Endothelial cell (in vitro differentiated cells): ENCODE results near the gene NPS. TPM values are rescaled to one million over a fixed set of nuclear protein-coding genes. Genes with fewer than 3 reads are reported as not detected.

ENCODE experiments used
- DNase-seq: peaks from one replicate; pipeline ENCODE4 v3.0.0; 2021; ENCODE audit warnings: low spot score
- H3K27ac Mint-ChIP-seq: one replicate; pipeline ENCODE4 v1.8.0; 2021; ENCODE audit warnings: mixed read lengths, inconsistent platforms; ENCODE audit not compliant: unreplicated experiment
- H3K27me3 Mint-ChIP-seq: one replicate; pipeline ENCODE4 v1.8.0; 2021; ENCODE audit warnings: mild to moderate bottlenecking, moderate library complexity, mixed read lengths, inconsistent platforms; ENCODE audit not compliant: unreplicated experiment
- H3K36me3 Mint-ChIP-seq: one replicate; pipeline ENCODE4 v1.8.0; 2021; ENCODE audit warnings: mild to moderate bottlenecking, low read depth, mixed read lengths, inconsistent platforms; ENCODE audit not compliant: unreplicated experiment
- H3K4me1 Mint-ChIP-seq: one replicate; pipeline ENCODE4 v1.8.0; 2021; ENCODE audit warnings: mild to moderate bottlenecking, mixed read lengths, inconsistent platforms; ENCODE audit not compliant: unreplicated experiment
- H3K4me3 Mint-ChIP-seq: one replicate; pipeline ENCODE4 v1.8.0; 2021; ENCODE audit warnings: mild to moderate bottlenecking, mixed read lengths, inconsistent platforms; ENCODE audit not compliant: unreplicated experiment
- H3K9me3 Mint-ChIP-seq: one replicate; pipeline ENCODE4 v1.8.0; 2021; ENCODE audit warnings: mixed read lengths, inconsistent platforms; ENCODE audit not compliant: unreplicated experiment
- total RNA-seq: library from RNA; stranded (reverse); fragmentation: NEBNext Ultra II Directional; extraction: Animal tissue kit (Norgen Biotek cat#: 25700); gene quantifications from one replicate; pipeline ENCODE4 v1.2.1, GENCODE V29; 2021; ENCODE audit not compliant: unreplicated experiment
- TF ChIP-seq, protein P1 (sequence below): fragments of 200-600 bp; sonication (generic); IDR thresholded peaks from one replicate; pipeline ENCODE4 v1.5.0; 2021; ENCODE audit warnings: antibody characterized with exemption; ENCODE audit not compliant: unreplicated experiment

NPS gene
- total RNA-seq, 1 donor from 2014 or later = not detected

GRCh38 chr10:127578961-127579305 lies 29.8 kb downstream of the NPS start:
- no peak for DNase-seq
- TF ChIP-seq, protein P1, sequence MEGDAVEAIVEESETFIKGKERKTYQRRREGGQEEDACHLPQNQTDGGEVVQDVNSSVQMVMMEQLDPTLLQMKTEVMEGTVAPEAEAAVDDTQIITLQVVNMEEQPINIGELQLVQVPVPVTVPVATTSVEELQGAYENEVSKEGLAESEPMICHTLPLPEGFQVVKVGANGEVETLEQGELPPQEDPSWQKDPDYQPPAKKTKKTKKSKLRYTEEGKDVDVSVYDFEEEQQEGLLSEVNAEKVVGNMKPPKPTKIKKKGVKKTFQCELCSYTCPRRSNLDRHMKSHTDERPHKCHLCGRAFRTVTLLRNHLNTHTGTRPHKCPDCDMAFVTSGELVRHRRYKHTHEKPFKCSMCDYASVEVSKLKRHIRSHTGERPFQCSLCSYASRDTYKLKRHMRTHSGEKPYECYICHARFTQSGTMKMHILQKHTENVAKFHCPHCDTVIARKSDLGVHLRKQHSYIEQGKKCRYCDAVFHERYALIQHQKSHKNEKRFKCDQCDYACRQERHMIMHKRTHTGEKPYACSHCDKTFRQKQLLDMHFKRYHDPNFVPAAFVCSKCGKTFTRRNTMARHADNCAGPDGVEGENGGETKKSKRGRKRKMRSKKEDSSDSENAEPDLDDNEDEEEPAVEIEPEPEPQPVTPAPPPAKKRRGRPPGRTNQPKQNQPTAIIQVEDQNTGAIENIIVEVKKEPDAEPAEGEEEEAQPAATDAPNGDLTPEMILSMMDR = no peak
- Mint-ChIP-seq H3K4me1 (peaks cover 2% of the 10 kb centered on the region), H3K36me3 (no peaks in the 10 kb centered on the region), H3K9me3 (no peaks in the 10 kb centered on the region), H3K27ac (no peak overlapping the region), H3K27me3 (no peaks in the 10 kb centered on the region), H3K4me3 (no peak overlapping the region)

- TF ChIP-seq, protein P1 = no peak
- no peak for DNase-seq
- no peaks in the 10 kb centered on the region for H3K36me3 Mint-ChIP-seq
These were observed 30.5 kb downstream of the NPS start for GRCh38 chr10:127579640-127580039.

GRCh38 chr10:127580822-127581221 lies 31.7 kb downstream of the NPS start:
- H3K27me3 Mint-ChIP-seq = no peaks in the 10 kb centered on the region
- no peak overlapping the region for H3K4me3 Mint-ChIP-seq
- no peaks in the 10 kb centered on the region for H3K36me3 Mint-ChIP-seq
- no peaks in the 10 kb centered on the region for H3K9me3 Mint-ChIP-seq
- no peak for DNase-seq
- peaks cover 6% of the 10 kb centered on the region for H3K4me1 Mint-ChIP-seq
- no peak overlapping the region for H3K27ac Mint-ChIP-seq
- TF ChIP-seq, protein P1 = no peak

More at GRCh38 chr10:127579640-127580039, 30.5 kb downstream of the NPS start:
- H3K27ac Mint-ChIP-seq = no peak overlapping the region
- no peaks in the 10 kb centered on the region for H3K27me3 Mint-ChIP-seq
- no peaks in the 10 kb centered on the region for H3K9me3 Mint-ChIP-seq
- no peak overlapping the region for H3K4me3 Mint-ChIP-seq
- peaks cover 2% of the 10 kb centered on the region for H3K4me1 Mint-ChIP-seq

DNA sequence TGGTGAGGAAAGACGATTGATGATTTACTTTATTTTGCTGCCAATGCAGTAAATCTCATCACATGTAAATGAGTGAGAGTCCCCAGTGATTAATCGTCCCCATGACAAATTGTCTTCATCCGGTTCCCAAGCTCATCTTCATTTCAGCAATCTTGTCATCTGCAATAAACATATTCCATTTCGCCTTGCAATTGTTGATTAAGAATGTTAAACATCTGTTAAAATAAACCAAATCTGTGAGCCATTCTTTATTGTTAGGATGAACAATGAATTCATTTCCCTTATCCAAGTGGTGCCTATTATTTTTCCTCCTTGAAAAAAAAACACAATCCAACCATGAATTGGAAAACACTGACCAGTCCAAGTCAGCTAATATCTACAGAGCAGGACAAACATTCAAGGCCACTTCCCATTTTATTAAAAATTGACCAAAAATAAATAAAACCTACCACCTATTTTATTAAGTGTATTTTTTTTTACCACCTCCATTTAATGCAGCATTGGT lies 36.5 kb downstream of the NPS start:
- DNase-seq = no peak
- no peak overlapping the region for H3K27ac Mint-ChIP-seq
- no peaks in the 10 kb centered on the region for H3K27me3 Mint-ChIP-seq
- H3K9me3 Mint-ChIP-seq = no peaks in the 10 kb centered on the region
- H3K36me3 Mint-ChIP-seq = no peaks in the 10 kb centered on the region
- TF ChIP-seq, protein P1 = no peak
- peaks cover 18% of the 10 kb centered on the region for H3K4me1 Mint-ChIP-seq
- no peak overlapping the region for H3K4me3 Mint-ChIP-seq

DNA sequence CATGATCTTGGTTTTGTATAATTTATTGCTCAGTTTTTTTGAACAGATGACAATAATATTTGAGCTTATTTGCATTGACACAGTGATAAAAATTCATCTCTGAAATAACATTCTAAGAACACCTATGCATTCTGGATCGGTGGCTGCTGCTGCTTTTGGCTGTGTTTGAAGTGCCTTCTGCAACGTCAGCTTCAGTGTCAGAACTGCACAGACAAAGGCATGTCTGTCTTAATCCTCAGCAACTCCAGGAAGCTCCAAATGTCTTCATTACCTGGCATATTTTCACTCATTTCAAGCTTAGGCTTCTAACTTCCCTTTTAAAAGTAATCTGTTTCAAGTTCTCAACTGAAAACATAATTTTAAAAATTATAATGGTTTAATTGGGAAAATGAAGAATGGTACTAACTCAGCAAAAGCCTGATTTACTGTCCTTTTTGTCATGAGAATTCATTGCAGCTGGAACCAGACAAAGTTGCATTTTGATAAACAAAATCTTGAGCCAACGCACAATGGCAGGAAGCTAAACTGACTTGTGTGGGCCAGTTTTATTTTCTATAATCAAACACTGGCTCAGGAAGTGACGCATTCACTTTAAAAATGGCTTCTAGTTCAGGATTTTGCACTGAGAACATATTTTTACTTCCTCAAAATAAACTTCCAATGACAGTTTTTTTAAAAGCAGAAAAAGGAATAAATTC lies 38.7 kb downstream of the NPS start:
- Mint-ChIP-seq H3K4me1 (peaks cover 18% of the 10 kb centered on the region), H3K27me3 (no peaks in the 10 kb centered on the region), H3K4me3 (no peak overlapping the region), H3K27ac (no peak overlapping the region), H3K36me3 (no peaks in the 10 kb centered on the region), H3K9me3 (no peaks in the 10 kb centered on the region)
- TF ChIP-seq, protein P1 = no peak
- no peak for DNase-seq
